Suprapubic skin (tissue), 3 donors: ENCODE data around the gene TANGO2.

Experiments
- CTCF ChIP-seq, 2 donors: fragments of 200-600 bp in 1 of 2; fragments of 450-650 bp in 1 of 2; sonication (generic) in 1 of 2; IDR thresholded peaks; one replicate each; pipeline ENCODE4 v1.5.1; 2016 to 2019; ENCODE audit warnings: antibody characterized with exemption in 2 of 2, mild to moderate bottlenecking in 1 of 2, moderate library complexity in 1 of 2
- POLR2AphosphoS5 ChIP-seq, 3 donors: sonication (generic); formaldehyde crosslinking; IDR thresholded peaks; one replicate each; pipeline ENCODE4 v1.6.1; 2017; ENCODE audit warnings: antibody characterized with exemption in 3 of 3

- no peak for TF ChIP-seq POLR2AphosphoS5 (IDR thresholded peaks at IDR 0.05)
- TF ChIP-seq CTCF (IDR thresholded peaks at IDR 0.05), result no peak
These were observed 16.4 kb upstream of the TANGO2 start for GRCh38 chr22:20004464-20004863.
